GM18498 (cell line): ENCODE results near the gene CD180.
"Not testable (repeated sequence)": the region's sequence is repeated elsewhere in the genome, so short reads cannot be mapped to it uniquely, and the experiment has no call there.

Source experiments
- ATAC-seq: cut with Tn5 transposase; IDR thresholded peaks from one replicate; pipeline ENCODE4 v1.9.1; 2021; ENCODE audit warnings: mild to moderate bottlenecking, moderate library complexity; ENCODE audit not compliant: unreplicated experiment

Gene CD180

GRCh38 chr5:67189931-67190330, 6.7 kb downstream of the CD180 start:
- no peak for ATAC-seq

- ATAC-seq: no peak
Measured at GRCh38 chr5:67189079-67189354, 7.6 kb downstream of the CD180 start.

GRCh38 chr5:67188274-67189078, 8.1 kb downstream of the CD180 start:
- no peak for ATAC-seq

GRCh38 chr5:67187006-67187715, 9.4 kb downstream of the CD180 start:
- peak; percentile 82 for ATAC-seq

- no peak for ATAC-seq
Measured at GRCh38 chr5:67183859-67184258, 12.7 kb downstream of the CD180 start.

- ATAC-seq: no peak
Measured at GRCh38 chr5:67182301-67182790, 14.3 kb downstream of the CD180 start.

- ATAC-seq: no peak
Measured at GRCh38 chr5:67181648-67182221, 14.9 kb downstream of the CD180 start.

GRCh38 chr5:67179697-67180361, 16.8 kb downstream of the CD180 start:
- no peak for ATAC-seq

- no peak for ATAC-seq
Measured at GRCh38 chr5:67178966-67179365, 17.6 kb downstream of the CD180 start.

- ATAC-seq: no peak
Measured at GRCh38 chr5:67178085-67178484, 18.5 kb downstream of the CD180 start.

GRCh38 chr5:67176936-67177335, 19.7 kb downstream of the CD180 start:
- ATAC-seq: no peak

- no peak for ATAC-seq
Measured at GRCh38 chr5:67173959-67174358, 22.6 kb downstream of the CD180 start.

- not testable (repeated sequence) for ATAC-seq
Measured at GRCh38 chr5:67173351-67173750, 23.2 kb downstream of the CD180 start.

GRCh38 chr5:67170767-67171166, 25.8 kb downstream of the CD180 start:
- no peak for ATAC-seq

- ATAC-seq: no peak
Measured at GRCh38 chr5:67168069-67168468, 28.5 kb downstream of the CD180 start.

GRCh38 chr5:67166460-67167285, 29.9 kb downstream of the CD180 start:
- ATAC-seq: peak; percentile 45

- peak; percentile 94 for ATAC-seq
Measured at GRCh38 chr5:67165526-67166459, 30.8 kb downstream of the CD180 start.

- ATAC-seq: no peak
Measured at GRCh38 chr5:67164856-67165525, 31.6 kb downstream of the CD180 start.
